ENCODE results near the gene PKM. TPM values are rescaled to one million over a fixed set of nuclear protein-coding genes. Genes with fewer than 3 reads are reported as not detected.

PKM gene
- total RNA-seq, 1 experiment from 2014 or later = 1,026 TPM

- Histone ChIP-seq H3K23ac (ENCODE audit: insufficient read length, low read depth, low read length) (no peak overlapping the region), H4K20me1 (ENCODE audit: control insufficient read depth, insufficient read depth, insufficient read length) (no peaks in the 10 kb centered on the region), H4K8ac (replicated peaks; ENCODE audit: insufficient read length, low read depth, low read length) (no peak overlapping the region), H2AFZ (ENCODE audit: low read length) (no peak overlapping the region), H3K14ac (ENCODE audit: insufficient read depth, low read length) (no peak overlapping the region; the same call in 1 of the 2 replicates), H2BK5ac (ENCODE audit: insufficient read length, low read length) (no peak overlapping the region), H2BK12ac (ENCODE audit: insufficient read length, low read depth, low read length) (no peak overlapping the region), H2BK15ac (ENCODE audit: low read depth, low read length) (no peak overlapping the region), H3K56ac (ENCODE audit: insufficient read length, low read depth, low read length) (no peak overlapping the region), H3K4ac (ENCODE audit: low read depth, low read length) (no peak overlapping the region), H3K9me3 (ENCODE audit: control insufficient read depth, low read depth, low read length) (no peaks in the 10 kb centered on the region), H2BK20ac (ENCODE audit: low read depth, low read length, poor library complexity, severe bottlenecking) (no peak overlapping the region), H2BK120ac (ENCODE audit: low read depth, low read length, poor library complexity, severe bottlenecking) (no peak overlapping the region), H3K23me2 (ENCODE audit: insufficient read length, low read depth, low read length, poor library complexity, severe bottlenecking) (no peaks in the 10 kb centered on the region), H3T11ph (ENCODE audit: low read length) (no peak overlapping the region), H3K27me3 (ENCODE audit: insufficient read depth, low read length) (no peaks in the 10 kb centered on the region), H3K27ac (ENCODE audit: insufficient read length, low read depth, low read length) (no peak overlapping the region), H3K79me1 (ENCODE audit: insufficient read depth, low read depth, low read length, poor library complexity, severe bottlenecking) (no peaks in the 10 kb centered on the region), H3K4me2 (ENCODE audit: insufficient read depth, insufficient read length, low read length) (no peak overlapping the region), H3K18ac (ENCODE audit: insufficient read length, low read depth, low read length) (no peak overlapping the region), H4K91ac (ENCODE audit: insufficient read length, low read depth, low read length) (no peak overlapping the region), H3K9ac (ENCODE audit: extremely low read depth, insufficient read length, low read length) (no peak overlapping the region), H4K5ac (ENCODE audit: insufficient read length, low read depth, low read length) (no peak overlapping the region), H3K79me2 (ENCODE audit: insufficient read depth, low read length) (no peaks in the 10 kb centered on the region), H2AK5ac (ENCODE audit: insufficient read length, low read length) (no peak overlapping the region), H3K4me1 (ENCODE audit: insufficient read depth, low read length) (no peaks in the 10 kb centered on the region; the same call in 1 of the 2 replicates)
- Mint-ChIP-seq H3K27me3 (ENCODE audit: low read depth) (no peaks in the 10 kb centered on the region; the same call in 1 of the 2 replicates), H3K27ac (peak overlapping the region in 1 of 3 experiments; percentile 43; a peak in 1 of 7 replicates), H3K4me1 (peaks cover 10 to 12% of the 10 kb centered on the region in 2 experiments), H3K36me3 (ENCODE audit: insufficient read depth in 1 of 3, low read depth in 3 of 3) (no peaks in the 10 kb centered on the region), H3K4me3 (no peak overlapping the region), H3K9me3 (no peaks in the 10 kb centered on the region)
- no peak for DNase-seq
- no peak for TF ChIP-seq CTCF (conservative IDR thresholded peaks at IDR 0.05)
- no CpG with 5 or more reads among the region's 7 CpGs for WGBS (ENCODE audit: extremely low coverage, insufficient read length, low lambda C conversion rate)
Measured at GRCh38 chr15:72168131-72168807, 62.7 kb downstream of the PKM start.
